SH-SY5Y (cell line): ENCODE data around the gene AIFM1.

Experiments
- GATA2 ChIP-seq: IDR thresholded peaks from 2 replicates; pipeline ENCODE4 v1.6.1; 2011; ENCODE audit warnings: mild to moderate bottlenecking, low read depth, low read length
- GATA3 ChIP-seq: IDR thresholded peaks from 2 replicates; pipeline ENCODE4 v1.6.1; 2011; ENCODE audit warnings: low read depth, mild to moderate bottlenecking, low read length, moderate library complexity

GRCh38 chrX:130093271-130093670 is 72.4 kb downstream of the AIFM1 start:
- TF ChIP-seq GATA3 = no peak
- no peak for TF ChIP-seq GATA2
